GM12875 (cell line): Measurements from ENCODE around the gene ATP6V0E1.

Experiments
- H3K4me3 ChIP-seq: one replicate; pipeline ENCODE4 v1.5.1; 2011; ENCODE audit warnings: low read depth, low read length, control low read depth
- TF ChIP-seq, protein P1 (sequence below): IDR thresholded peaks from 2 replicates; pipeline ENCODE4 v1.5.1; 2011; ENCODE audit warnings: low read depth, mild to moderate bottlenecking, control low read depth, inconsistent platforms, low read length, moderate library complexity, borderline replicate concordance; ENCODE audit not compliant: insufficient read depth

The ATP6V0E1 gene

DNA sequence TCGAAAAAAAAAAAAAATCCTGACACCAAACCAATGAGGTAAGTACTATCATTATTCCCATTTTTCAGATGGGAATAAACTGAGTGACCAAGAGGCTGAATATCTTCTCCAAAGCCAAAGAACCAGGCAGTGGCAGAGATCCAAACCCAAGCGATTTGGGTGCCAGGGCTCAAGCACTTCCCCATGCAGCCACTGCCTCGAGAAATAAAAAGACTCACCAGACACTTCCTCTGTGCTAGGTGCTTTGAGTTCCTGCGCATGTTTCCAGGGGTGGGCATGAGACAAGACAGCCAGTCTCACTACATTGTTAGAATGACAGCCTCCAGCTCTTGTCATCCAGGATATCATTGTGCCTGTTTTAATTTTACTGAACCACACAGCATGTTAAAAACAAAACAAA is 26.6 kb upstream of the ATP6V0E1 start:
- TF ChIP-seq, protein P1, sequence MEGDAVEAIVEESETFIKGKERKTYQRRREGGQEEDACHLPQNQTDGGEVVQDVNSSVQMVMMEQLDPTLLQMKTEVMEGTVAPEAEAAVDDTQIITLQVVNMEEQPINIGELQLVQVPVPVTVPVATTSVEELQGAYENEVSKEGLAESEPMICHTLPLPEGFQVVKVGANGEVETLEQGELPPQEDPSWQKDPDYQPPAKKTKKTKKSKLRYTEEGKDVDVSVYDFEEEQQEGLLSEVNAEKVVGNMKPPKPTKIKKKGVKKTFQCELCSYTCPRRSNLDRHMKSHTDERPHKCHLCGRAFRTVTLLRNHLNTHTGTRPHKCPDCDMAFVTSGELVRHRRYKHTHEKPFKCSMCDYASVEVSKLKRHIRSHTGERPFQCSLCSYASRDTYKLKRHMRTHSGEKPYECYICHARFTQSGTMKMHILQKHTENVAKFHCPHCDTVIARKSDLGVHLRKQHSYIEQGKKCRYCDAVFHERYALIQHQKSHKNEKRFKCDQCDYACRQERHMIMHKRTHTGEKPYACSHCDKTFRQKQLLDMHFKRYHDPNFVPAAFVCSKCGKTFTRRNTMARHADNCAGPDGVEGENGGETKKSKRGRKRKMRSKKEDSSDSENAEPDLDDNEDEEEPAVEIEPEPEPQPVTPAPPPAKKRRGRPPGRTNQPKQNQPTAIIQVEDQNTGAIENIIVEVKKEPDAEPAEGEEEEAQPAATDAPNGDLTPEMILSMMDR: no peak
- no peak overlapping the region for H3K4me3 ChIP-seq

DNA sequence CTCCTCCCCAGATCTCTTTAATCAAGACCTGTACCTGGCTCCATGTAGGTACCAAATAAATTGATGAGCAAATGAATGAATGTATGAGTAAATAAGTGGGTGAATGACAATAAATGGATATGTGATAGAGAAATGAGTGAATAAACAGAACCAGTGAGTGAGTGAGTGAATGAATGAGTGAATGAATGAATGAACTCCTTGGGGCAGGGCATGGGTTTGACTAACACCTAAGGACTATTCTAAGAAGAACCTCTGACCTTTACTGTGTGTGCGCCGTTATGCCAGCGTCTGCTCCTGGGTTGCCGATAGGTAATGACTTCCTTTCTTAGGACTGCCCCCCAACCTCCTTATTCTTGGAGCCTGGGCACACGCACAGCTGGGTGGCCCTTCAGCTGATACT is 26.1 kb upstream of the ATP6V0E1 start:
- H3K4me3 ChIP-seq: no peak overlapping the region
- TF ChIP-seq, protein P1: no peak

DNA sequence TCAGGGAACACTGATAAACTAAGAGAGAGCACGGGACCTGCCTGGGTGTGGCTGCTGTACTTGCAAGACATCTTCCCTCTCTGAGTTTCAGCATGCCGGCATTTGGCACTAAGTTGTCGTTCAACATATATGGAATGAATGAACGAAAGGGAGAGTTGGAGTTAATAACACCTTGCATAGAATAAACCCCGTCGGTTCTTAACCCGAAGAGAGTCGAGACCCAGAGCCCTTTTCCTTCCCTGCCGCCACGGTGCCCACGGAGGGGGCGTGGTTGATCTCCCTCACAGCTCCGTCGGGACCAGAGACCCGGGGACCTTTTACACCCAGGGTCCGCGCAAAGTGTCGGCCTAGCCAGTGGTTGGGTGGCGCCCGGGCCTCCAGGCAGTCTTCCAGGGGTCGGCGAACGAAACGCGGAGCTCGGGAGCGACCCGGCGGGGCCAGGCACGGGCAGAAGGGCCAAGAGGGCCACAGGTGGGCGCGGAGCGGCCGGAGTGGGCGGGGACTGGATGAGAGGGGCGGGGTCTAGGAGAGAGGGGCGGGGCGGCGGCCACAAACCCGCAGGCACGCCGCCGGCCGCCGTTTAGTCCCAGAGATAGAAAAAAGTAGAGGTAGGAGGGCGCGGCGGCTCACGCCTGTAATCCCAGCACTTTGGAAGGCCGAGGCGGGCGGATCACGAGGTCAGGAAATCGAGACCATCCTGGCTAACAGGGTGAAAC is 25.1 kb upstream of the ATP6V0E1 start:
- TF ChIP-seq, protein P1: no peak
- H3K4me3 ChIP-seq: peak overlapping the region; percentile 88

- TF ChIP-seq, protein P1: no peak
Observed at GRCh38 chr5:172959824-172960799, 23.5 kb upstream of the ATP6V0E1 start.

GRCh38 chr5:172969921-172970320 is 13.7 kb upstream of the ATP6V0E1 start:
- TF ChIP-seq, protein P1: no peak
- H3K4me3 ChIP-seq: no peak overlapping the region

More at GRCh38 chr5:172959824-172960799, 23.5 kb upstream of the ATP6V0E1 start:
- H3K4me3 ChIP-seq: peak overlapping the region; percentile 88

DNA sequence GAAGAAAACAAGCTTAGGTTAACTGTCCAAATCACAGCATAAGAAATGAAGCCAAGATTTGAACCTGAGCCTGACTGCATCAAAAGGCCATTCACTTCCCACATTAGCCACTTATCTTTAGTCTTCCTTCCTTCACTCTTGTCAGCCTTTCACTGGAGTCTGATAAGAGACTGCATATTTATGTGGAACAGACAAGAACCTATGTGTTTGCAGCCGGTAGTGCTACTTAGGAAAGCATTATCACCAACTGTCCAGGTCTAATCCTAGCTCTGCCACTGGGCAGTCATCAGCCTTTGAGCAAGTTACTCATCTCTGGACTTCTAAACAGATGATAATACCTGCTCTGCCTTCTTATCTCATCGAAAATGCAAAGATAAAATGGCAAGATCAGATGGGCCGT is 12.1 kb upstream of the ATP6V0E1 start:
- TF ChIP-seq, protein P1: no peak
- no peak overlapping the region for H3K4me3 ChIP-seq
